Kidney epithelial cell (primary cell): Measurements from ENCODE around the gene COPZ1. TPM values are rescaled to one million over a fixed set of nuclear protein-coding genes. Genes with fewer than 3 reads are reported as not detected.
"Not testable (repeated sequence)": the region's sequence is repeated elsewhere in the genome, so short reads cannot be mapped to it uniquely, and the experiment has no call there.

ENCODE experiments used
- DNase-seq: peaks from one replicate; pipeline ENCODE4 v3.0.0-alpha.2; 2010; ENCODE audit warnings: low read depth
- H3K27me3 ChIP-seq: 2 replicates; pipeline ENCODE4 v1.6.0; 2011; ENCODE audit warnings: low read length; ENCODE audit not compliant: control insufficient read depth, insufficient read depth
- H3K36me3 ChIP-seq: 2 replicates; pipeline ENCODE4 v1.5.1; 2011; ENCODE audit warnings: low read length; ENCODE audit not compliant: control insufficient read depth, insufficient read depth
- H3K4me3 ChIP-seq: 2 replicates; pipeline ENCODE4 v1.5.1; 2011; ENCODE audit warnings: low read depth, mild to moderate bottlenecking, control low read depth, low read length
- CTCF ChIP-seq: IDR thresholded peaks from 2 replicates; pipeline ENCODE4 v1.5.1; 2011; ENCODE audit warnings: mild to moderate bottlenecking, moderate library complexity, low read length, control low read depth, inconsistent platforms; ENCODE audit not compliant: insufficient read depth, poor library complexity, severe bottlenecking
- total RNA-seq: library from RNA; depleted of rRNA; stranded (reverse); fragments of >200 nt; gene quantifications from 2 replicates; pipeline ENCODE4 v1.2.3, GENCODE V29; 2015

Gene COPZ1
- total RNA-seq, 1 donor from 2014 or later: 157 TPM

- no peak for DNase-seq
- H3K4me3 ChIP-seq: no peak overlapping the region
- TF ChIP-seq CTCF: no peak
- no peaks in the 10 kb centered on the region for H3K36me3 ChIP-seq
- no peaks in the 10 kb centered on the region for H3K27me3 ChIP-seq
Observed at GRCh38 chr12:54351341-54351740, 26.4 kb downstream of the COPZ1 start.

- H3K27me3 ChIP-seq: no peaks in the 10 kb centered on the region
- peak; percentile 31 for DNase-seq
- TF ChIP-seq CTCF: no peak
- H3K4me3 ChIP-seq: no peak overlapping the region
- H3K36me3 ChIP-seq: no peaks in the 10 kb centered on the region
Observed at GRCh38 chr12:54352022-54352531, 27.1 kb downstream of the COPZ1 start.

- no peak for TF ChIP-seq CTCF
- DNase-seq: no peak
- Histone ChIP-seq H3K4me3 (no peak overlapping the region), H3K36me3 (no peaks in the 10 kb centered on the region), H3K27me3 (no peaks in the 10 kb centered on the region)
Observed at GRCh38 chr12:54352891-54353874, 28.3 kb downstream of the COPZ1 start.

- H3K36me3 ChIP-seq, H3K4me3 ChIP-seq, H3K27me3 ChIP-seq, DNase-seq: not testable (repeated sequence)
Observed at GRCh38 chr12:54354271-54354670, 29.3 kb downstream of the COPZ1 start.

GRCh38 chr12:54355104-54355815 lies 30.3 kb downstream of the COPZ1 start:
- H3K4me3 ChIP-seq: no peak overlapping the region

More at GRCh38 chr12:54355104-54355815, 30.3 kb downstream of the COPZ1 start:
- Histone ChIP-seq H3K36me3 (no peaks in the 10 kb centered on the region), H3K27me3 (no peaks in the 10 kb centered on the region)
- no peak for DNase-seq
- no peak for TF ChIP-seq CTCF
